GM12874 (cell line): Measurements from ENCODE around the gene JAZF1.

Experiments
- CTCF ChIP-seq: IDR thresholded peaks from 2 replicates; pipeline ENCODE4 v1.5.1; 2011; ENCODE audit warnings: low read depth, mild to moderate bottlenecking, control low read depth, low read length, moderate library complexity; ENCODE audit not compliant: insufficient read depth

JAZF1 gene

GRCh38 chr7:28145090-28145626 is 35.4 kb downstream of the JAZF1 start:
- TF ChIP-seq CTCF: no peak

- TF ChIP-seq CTCF: no peak
Observed at GRCh38 chr7:28144266-28144665, 36.3 kb downstream of the JAZF1 start.

- TF ChIP-seq CTCF: peak; percentile 20; the same call in 1 of the 2 replicates
Observed at GRCh38 chr7:28142650-28143049, 37.9 kb downstream of the JAZF1 start.

- TF ChIP-seq CTCF: no peak
Observed at GRCh38 chr7:28140979-28141378, 39.6 kb downstream of the JAZF1 start.

GRCh38 chr7:28138837-28139236 is 41.8 kb downstream of the JAZF1 start:
- no peak for TF ChIP-seq CTCF

- TF ChIP-seq CTCF: no peak
Observed at GRCh38 chr7:28137463-28137862, 43.1 kb downstream of the JAZF1 start.

- no peak for TF ChIP-seq CTCF
Observed at GRCh38 chr7:28136885-28137284, 43.7 kb downstream of the JAZF1 start.
